ENCODE results near the gene CMPK2. TPM values are rescaled to one million over a fixed set of nuclear protein-coding genes. Genes with fewer than 3 reads are reported as not detected.

The CMPK2 gene, protein sequence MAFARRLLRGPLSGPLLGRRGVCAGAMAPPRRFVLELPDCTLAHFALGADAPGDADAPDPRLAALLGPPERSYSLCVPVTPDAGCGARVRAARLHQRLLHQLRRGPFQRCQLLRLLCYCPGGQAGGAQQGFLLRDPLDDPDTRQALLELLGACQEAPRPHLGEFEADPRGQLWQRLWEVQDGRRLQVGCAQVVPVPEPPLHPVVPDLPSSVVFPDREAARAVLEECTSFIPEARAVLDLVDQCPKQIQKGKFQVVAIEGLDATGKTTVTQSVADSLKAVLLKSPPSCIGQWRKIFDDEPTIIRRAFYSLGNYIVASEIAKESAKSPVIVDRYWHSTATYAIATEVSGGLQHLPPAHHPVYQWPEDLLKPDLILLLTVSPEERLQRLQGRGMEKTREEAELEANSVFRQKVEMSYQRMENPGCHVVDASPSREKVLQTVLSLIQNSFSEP
- total RNA-seq: 10 to 100 TPM in 1 of 4 donors, 1 to 10 TPM in 3; 2.9 to 31.1 (median 5.9) TPM

DNA sequence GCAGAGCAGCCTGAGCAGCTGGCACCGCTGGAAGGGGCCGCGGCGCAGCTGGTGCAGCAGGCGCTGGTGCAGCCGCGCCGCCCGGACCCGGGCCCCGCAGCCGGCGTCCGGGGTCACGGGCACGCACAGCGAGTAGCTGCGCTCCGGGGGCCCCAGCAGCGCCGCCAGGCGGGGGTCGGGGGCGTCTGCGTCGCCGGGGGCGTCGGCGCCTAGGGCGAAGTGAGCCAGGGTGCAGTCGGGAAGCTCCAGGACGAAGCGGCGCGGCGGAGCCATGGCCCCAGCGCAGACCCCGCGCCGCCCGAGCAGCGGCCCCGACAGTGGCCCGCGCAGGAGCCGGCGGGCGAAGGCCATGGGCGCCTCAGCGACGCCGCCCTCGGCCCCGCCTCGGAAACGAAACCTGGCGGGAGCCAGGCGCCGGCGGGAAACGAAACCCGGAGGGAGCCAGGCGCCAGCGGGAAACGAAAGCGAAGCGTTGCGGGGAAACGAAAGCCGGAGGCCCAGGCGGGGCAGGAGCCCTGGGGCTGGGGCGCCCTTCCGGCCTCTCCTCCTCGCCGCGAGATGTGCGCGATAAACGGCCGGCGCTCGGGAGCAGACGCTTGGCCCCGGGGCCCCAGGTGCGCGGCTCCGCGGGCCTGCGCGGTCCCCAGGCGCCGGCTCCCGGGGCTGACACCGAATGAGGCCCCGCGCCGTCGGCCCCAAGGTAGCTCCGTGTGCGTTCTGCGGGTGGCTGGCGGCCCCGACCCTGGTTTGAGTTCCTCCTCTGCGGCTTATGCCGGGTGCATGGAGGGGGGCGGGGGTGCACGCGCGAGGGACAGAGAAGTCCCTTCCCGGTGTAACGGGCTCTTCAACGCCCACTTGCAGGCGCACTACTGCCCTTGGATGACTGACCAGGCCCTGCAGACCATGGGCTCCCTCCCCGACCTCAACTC is at the start of gene CMPK2:
Gene CMPK2 (minus strand): TSS at position 562 of the 929 bp plus-strand sequence. CDS start 211 bp downstream, at position 351.
- TF ChIP-seq, protein P1, sequence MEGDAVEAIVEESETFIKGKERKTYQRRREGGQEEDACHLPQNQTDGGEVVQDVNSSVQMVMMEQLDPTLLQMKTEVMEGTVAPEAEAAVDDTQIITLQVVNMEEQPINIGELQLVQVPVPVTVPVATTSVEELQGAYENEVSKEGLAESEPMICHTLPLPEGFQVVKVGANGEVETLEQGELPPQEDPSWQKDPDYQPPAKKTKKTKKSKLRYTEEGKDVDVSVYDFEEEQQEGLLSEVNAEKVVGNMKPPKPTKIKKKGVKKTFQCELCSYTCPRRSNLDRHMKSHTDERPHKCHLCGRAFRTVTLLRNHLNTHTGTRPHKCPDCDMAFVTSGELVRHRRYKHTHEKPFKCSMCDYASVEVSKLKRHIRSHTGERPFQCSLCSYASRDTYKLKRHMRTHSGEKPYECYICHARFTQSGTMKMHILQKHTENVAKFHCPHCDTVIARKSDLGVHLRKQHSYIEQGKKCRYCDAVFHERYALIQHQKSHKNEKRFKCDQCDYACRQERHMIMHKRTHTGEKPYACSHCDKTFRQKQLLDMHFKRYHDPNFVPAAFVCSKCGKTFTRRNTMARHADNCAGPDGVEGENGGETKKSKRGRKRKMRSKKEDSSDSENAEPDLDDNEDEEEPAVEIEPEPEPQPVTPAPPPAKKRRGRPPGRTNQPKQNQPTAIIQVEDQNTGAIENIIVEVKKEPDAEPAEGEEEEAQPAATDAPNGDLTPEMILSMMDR (IDR thresholded peaks at IDR 0.05): no peak
- DNase-seq (ENCODE audit: low spot score) (no peak), ATAC-seq (ENCODE audit: low FRiP score) (peak; percentile 85)

DNA sequence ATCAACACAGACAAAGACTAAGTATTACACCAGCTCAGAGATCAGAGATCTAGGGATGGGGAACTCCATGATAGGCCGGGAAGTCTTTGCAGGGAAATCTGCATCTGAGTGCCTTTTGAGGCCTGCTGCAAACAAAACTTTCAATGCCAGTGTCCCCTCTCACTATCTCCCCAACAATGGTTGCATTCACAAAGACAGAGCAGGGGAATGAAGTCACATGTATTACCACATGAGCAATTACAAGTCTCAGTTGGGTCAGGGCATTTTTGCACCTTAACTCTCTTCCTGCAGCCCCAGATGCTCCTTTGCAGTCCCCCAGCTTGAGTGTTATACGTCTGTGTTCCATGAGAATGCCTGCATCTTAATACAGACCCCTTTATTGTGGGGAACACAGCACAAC is 49.7 kb upstream of the CMPK2 start:
- DNase-seq (ENCODE audit: low spot score): no peak
- ATAC-seq (ENCODE audit: low FRiP score): no peak
- TF ChIP-seq, protein P1 (IDR thresholded peaks at IDR 0.05): no peak

DNA sequence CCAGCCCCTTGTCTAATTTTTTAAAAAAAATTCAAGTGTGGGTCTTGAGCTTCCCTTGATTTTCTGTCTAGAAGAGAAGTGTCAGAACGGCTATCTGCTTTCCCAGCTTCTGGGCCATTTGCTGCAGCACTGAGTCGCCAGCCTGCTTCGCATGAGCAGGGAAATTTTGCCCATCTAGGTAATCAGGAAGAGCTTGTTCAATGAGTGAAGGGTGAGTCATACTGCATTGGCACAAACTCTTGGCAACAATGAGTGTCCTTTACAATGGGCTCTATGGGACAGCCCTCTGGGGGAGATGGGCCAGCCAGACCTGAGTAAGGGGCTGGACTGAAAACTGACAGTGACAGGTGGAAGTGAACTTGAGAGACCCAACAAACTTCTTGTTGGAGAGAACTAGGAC is 49.1 kb upstream of the CMPK2 start:
- DNase-seq (ENCODE audit: low spot score) (no peak), ATAC-seq (ENCODE audit: low FRiP score) (no peak)
- TF ChIP-seq, protein P1 (IDR thresholded peaks at IDR 0.05): no peak

DNA sequence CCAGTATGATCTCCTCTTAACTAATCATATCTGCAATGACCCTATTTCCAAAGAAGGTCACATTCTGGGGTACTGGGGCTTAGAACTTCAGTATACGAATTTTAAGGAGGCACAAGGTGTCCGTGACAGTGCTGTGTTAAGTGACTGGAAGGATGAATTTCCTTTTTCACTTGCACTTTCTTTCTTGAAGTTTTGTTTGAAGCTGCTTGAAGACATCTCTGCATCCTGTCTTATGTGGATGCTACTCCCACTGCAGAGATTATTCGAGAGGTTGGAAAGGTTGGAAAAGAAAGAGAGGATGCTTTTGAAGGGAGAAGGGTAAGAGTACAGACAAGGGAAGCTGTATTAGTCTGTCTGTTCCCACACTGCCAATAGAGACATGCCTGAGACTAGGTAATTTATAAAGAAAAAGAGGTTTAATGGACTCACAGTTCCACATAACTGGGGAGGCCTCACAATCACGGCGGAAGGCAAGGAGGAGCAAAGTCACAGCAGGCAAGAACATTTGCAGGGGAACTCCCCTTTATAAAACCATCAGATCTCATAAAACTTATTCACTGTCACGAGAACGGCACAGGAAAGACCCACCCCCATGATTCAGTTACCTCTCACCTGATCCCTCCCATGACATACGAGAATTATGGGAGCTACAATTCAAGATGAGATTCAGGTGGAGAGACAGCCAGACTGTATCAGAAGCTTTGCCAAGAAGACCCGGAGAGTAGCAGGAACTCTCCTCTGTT is 47.9 kb upstream of the CMPK2 start:
- ATAC-seq (ENCODE audit: low FRiP score) (no peak), DNase-seq (ENCODE audit: low spot score) (no peak)
- TF ChIP-seq, protein P1 (IDR thresholded peaks at IDR 0.05): no peak

DNA sequence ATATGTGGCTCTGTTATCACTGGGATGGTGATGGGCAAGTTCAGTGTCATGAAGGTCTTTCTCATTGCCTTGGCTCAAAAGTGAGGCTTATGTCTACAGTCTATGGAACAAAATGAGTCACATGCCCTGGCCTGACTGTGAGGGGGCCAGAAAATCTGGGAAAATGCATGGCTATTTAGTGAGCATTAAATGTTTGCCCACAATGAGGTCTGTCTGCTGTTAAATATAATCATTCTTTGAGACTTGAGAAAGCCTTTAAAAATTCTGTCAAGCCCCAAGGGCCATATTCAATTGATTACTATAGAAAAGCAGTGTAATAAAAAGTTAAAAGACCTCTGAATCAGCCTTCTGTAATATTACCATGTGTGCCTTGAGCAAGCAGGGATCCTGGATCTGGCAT is 46.0 kb upstream of the CMPK2 start:
- TF ChIP-seq, protein P1 (IDR thresholded peaks at IDR 0.05): no peak
- no peak for ATAC-seq (ENCODE audit: low FRiP score)
- DNase-seq (ENCODE audit: low spot score): no peak
